ENCODE measurements around the gene SMARCA4. TPM values are rescaled to one million over a fixed set of nuclear protein-coding genes. Genes with fewer than 3 reads are reported as not detected.

SMARCA4 gene
- total RNA-seq, 4 donors from 2014 or later = 81.9 to 460 (median 118) TPM

DNA sequence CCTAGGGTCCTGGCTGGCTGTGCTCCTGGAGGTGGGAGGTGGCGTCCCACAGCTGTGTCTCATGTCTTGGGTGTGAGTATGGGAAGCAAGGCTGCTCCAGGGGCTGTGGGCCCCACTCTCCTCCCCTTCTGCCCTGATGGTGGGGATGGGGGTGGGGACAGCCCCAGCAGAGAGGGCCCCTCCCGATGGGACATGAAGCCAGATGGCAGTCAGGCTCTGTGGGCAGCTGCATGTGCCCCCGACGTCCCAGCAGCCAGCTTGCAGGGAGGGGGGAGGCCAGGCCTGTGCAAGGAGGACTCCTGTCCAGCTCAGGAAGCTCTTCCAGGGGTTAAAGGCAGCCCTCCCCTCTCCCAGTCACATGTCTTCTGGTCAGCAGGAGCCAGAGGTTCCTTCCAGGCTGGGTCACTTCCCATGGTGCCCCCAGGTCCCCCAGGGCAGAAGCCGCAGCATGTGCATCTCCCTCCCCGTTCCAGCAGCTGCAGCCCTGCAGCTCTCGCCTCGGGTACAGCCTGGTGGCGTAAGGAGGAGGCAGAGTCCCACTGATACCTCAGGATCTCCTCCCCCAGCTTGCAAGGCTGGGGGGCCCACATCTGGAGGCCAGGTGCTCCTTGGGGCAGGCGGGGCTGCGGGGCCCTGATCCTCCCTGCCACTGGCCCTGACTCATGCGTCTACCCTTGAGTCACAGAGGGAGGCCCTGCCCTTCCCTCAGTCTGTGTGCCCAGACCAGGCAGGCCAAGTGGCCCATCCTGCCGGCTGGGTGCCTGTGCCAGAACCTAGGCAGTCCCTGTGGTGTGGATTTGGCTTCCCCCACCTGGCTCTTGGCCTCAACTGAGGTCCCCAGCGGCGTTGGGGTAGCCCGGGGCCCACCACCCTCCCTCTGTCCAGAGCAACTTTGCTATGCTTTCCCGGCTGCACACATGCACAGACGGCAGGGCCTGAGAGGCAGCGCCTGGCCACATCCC lies 45.4 kb upstream of the SMARCA4 start:
- no peak for DNase-seq
- intact Hi-C loops (cut with DNase I; ENCODE audit: low total_unique reads) = no loop called here
- in situ Hi-C loops (cut with MboI; ENCODE audit: low pct_ligation_motif_present in 1 of 4, low pct_unique_long_range_greater_than_20kb in 1 of 4, low sequenced_read_pairs in 3 of 4) = no loop called here

DNA sequence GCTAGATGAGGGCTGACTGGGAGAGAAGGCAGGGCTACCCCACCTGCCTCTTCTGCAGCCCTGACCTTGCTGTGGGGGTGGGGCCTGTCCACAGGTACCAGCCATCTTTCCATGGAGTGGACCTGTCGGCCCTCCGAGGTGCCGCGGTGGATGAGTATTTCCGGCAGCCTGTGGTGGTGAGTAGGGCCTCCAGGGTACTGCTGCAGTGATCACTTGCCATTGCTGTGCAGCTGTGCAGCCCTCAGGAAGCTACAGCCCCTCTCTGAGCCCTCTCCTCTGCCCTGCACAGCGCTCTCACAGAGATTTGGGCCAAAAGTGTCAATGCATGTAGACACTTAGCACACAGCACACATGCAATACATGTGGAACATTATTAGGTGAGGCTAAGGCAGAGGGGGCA lies 44.2 kb upstream of the SMARCA4 start:
- intact Hi-C loops (cut with DNase I; ENCODE audit: low total_unique reads) = no loop called here
- Histone ChIP-seq H3K27ac (no peak overlapping the region), H3K9me3 (no peaks in the 10 kb centered on the region), H3K27me3 (no peaks in the 10 kb centered on the region), H3K36me3 (peaks cover 0 to 19% (median 9%) of the 10 kb centered on the region in 4 donors), H3K4me3 (no peak overlapping the region), H3K4me1 (no peaks in the 10 kb centered on the region)
- 94% methylated on average over 6 of the region's 6 CpGs; no CpG with 5 or more reads in 1 of the 2 donors for WGBS, 2 donors (ENCODE audit: low coverage in 1 of 2)
- DNase-seq = no peak
- in situ Hi-C loops (cut with MboI; ENCODE audit: low pct_ligation_motif_present in 1 of 4, low pct_unique_long_range_greater_than_20kb in 1 of 4, low sequenced_read_pairs in 3 of 4) = no loop called here
- TF ChIP-seq EP300 (IDR thresholded peaks at IDR 0.05; ENCODE audit: low read depth) = no peak
- no peak for TF ChIP-seq CTCF (IDR thresholded peaks at IDR 0.05)
- TF ChIP-seq POLR2A (IDR thresholded peaks at IDR 0.05) = no peak
- TF ChIP-seq POLR2AphosphoS5 (IDR thresholded peaks at IDR 0.05) = no peak

More for the DNA sequence above, 45.4 kb upstream of the SMARCA4 start:
- no peaks in the 10 kb centered on the region for H3K9me3 ChIP-seq
- H3K36me3 ChIP-seq = peaks cover 0 to 31% (median 12%) of the 10 kb centered on the region in 4 donors
- no peaks in the 10 kb centered on the region for H3K4me1 ChIP-seq
- no peak overlapping the region for H3K27ac ChIP-seq
- TF ChIP-seq EP300 (IDR thresholded peaks at IDR 0.05; ENCODE audit: low read depth) (no peak), CTCF (IDR thresholded peaks at IDR 0.05) (no peak), POLR2A (IDR thresholded peaks at IDR 0.05) (no peak), POLR2AphosphoS5 (IDR thresholded peaks at IDR 0.05) (no peak)
- no peaks in the 10 kb centered on the region for H3K27me3 ChIP-seq
- no peak overlapping the region for H3K4me3 ChIP-seq
- WGBS, 2 donors (ENCODE audit: low coverage in 1 of 2) = 85% methylated on average over 12 of the region's 19 CpGs; no CpG with 5 or more reads in 1 of the 2 donors

- Histone ChIP-seq H3K36me3 (peaks cover 0 to 18% (median 8%) of the 10 kb centered on the region in 4 donors), H3K4me3 (no peak overlapping the region), H3K27me3 (no peaks in the 10 kb centered on the region), H3K27ac (no peak overlapping the region), H3K4me1 (no peaks in the 10 kb centered on the region), H3K9me3 (no peaks in the 10 kb centered on the region)
- WGBS, 2 donors (ENCODE audit: low coverage in 1 of 2) = 93% methylated on average over 11 of the region's 11 CpGs; no CpG with 5 or more reads in 1 of the 2 donors
- no peak for TF ChIP-seq EP300 (IDR thresholded peaks at IDR 0.05; ENCODE audit: low read depth)
- TF ChIP-seq CTCF (IDR thresholded peaks at IDR 0.05) = no peak
- TF ChIP-seq POLR2A (IDR thresholded peaks at IDR 0.05) = no peak
- no peak for TF ChIP-seq POLR2AphosphoS5 (IDR thresholded peaks at IDR 0.05)
- in situ Hi-C loops (cut with MboI; ENCODE audit: low pct_ligation_motif_present in 1 of 4, low pct_unique_long_range_greater_than_20kb in 1 of 4, low sequenced_read_pairs in 3 of 4) (no loop called here), intact Hi-C loops (cut with DNase I; ENCODE audit: low total_unique reads) (no loop called here)
- no peak for DNase-seq
Observed at GRCh38 chr19:10918359-10918758, 42.5 kb upstream of the SMARCA4 start.
